ENCODE results near the gene PRPF19.

The PRPF19 gene

GRCh38 chr11:60906132-60906972 lies at the start of gene PRPF19:
TSS of gene PRPF19 (minus strand) at chr11:60906585. CDS start at chr11:60906382, 203 bp downstream.
- peak; percentile 98 for DNase-seq

GRCh38 chr11:60955571-60955970 lies 49.2 kb upstream of the PRPF19 start:
- DNase-seq: no peak

DNA sequence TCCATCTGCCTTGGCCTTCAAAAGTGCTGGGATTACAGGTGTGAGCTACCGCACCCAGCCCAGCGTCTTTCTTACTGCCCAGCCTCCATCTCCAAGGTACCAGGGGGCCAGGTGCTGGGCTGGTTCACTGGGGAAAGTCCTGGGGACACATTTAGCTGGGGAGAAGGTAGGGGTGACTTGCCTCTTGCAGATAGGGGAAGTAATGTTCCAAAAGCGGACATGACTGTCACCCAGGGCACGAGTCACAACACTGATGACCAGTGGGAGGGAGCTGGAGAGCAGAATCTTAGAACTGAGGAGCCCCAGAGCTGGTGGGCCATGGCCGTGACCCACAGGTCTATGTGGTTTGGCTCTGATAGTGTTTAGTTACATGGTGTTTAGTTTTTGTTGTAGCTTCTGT lies 48.0 kb upstream of the PRPF19 start:
- peak; percentile 50 for DNase-seq

- DNase-seq: no peak
Measured at GRCh38 chr11:60953781-60954180, 47.4 kb upstream of the PRPF19 start.

GRCh38 chr11:60952742-60953170 lies 46.4 kb upstream of the PRPF19 start:
- DNase-seq: no peak

- DNase-seq: peak; percentile 95
Measured at GRCh38 chr11:60951904-60952741, 45.7 kb upstream of the PRPF19 start, which contains the start of gene SLC15A3. TSS of gene SLC15A3 (minus strand) at chr11:60952176. CDS start at chr11:60951551, 625 bp downstream.

- no peak for DNase-seq
Measured at GRCh38 chr11:60951606-60951903, 45.2 kb upstream of the PRPF19 start.

DNA sequence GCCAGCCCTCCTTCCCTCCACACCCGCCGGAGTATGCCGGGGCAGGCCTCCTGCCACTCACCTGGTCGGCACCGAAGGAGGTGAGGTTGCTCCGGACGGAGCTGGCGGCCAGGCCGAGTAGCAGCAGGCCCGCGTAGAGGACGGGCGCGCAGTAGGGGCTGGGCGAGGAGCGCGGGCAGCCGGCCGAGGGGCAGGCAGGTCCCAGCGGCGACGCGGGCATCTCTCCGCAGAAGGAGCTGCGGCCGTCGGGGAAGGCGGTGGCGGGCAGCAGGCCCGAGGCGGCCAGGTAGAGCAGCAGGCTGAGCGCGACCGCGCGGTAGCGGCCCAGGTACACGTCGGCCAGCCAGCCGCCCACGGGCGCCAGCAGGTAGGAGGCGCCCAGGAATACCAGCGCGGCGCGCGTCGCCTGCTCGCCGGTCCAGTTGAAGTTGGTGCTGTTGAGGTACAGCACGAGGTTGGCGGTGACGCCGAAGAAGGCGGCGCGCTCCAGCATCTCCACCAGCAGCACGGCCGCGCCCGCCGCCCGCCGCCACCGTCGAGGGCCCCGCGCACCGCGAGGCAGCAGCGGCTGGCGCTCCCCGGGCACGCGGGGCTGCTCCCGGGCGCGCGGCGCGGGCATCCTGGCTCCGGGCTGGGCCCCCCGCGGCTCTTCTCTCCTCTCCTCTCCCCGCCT lies 44.7 kb upstream of the PRPF19 start:
- no peak for DNase-seq

- no peak for DNase-seq
Measured at GRCh38 chr11:60950024-60950423, 43.6 kb upstream of the PRPF19 start.

GRCh38 chr11:60948250-60948649 lies 41.9 kb upstream of the PRPF19 start:
- DNase-seq: no peak

GRCh38 chr11:60947700-60948099 lies 41.3 kb upstream of the PRPF19 start:
- DNase-seq: no peak

- no peak for DNase-seq
Measured at GRCh38 chr11:60946601-60947264, 40.3 kb upstream of the PRPF19 start.

DNA sequence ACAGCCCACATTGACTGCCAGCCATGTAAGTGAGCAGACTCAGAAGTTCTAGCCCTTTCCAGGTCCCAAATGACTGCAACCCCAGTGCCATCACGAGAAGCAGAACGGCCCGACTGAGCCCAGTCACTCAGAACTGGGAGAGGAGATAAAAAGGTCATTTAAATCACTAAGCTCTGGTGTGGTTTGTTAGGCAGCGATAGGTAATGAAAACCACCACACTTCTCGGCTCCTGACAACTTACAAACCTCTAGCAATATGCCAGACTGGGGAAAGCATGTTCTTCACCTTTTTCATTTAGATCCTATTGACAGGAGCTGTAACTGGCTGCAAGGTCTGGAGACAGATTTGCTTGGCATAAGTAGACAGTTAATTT lies 38.9 kb upstream of the PRPF19 start:
- no peak for DNase-seq

GRCh38 chr11:60944490-60945294 lies 38.3 kb upstream of the PRPF19 start:
- DNase-seq: peak; percentile 87

DNA sequence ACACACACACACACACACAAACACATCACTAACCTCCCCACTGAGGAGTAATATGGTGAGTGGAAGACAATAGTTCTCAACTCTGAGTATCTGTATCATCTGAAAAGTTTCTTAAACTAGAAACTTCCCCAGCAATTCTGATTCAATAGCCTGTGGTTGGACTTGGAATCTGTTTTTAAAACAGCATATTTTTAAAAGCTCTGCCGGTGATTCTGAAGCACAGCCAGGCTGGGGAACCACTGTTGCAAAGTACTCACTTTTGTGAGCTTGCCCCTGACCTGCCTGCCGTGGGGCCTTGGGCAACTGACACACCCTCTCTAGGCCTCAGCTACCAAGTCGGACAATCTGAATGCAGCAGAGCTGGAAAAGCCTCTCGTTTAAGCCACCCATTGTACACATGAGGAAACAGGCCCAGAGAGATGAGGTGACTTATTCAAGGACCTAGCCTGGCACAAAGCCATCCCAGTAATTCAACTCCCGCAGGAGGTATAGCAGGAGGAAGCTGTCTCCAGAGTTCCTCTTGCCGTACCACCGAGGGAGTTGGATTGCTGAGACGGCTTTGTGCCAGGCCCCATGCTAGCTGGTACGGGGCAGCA lies 36.7 kb upstream of the PRPF19 start:
- DNase-seq: no peak

GRCh38 chr11:60942219-60942618 lies 35.8 kb upstream of the PRPF19 start:
- no peak for DNase-seq

DNA sequence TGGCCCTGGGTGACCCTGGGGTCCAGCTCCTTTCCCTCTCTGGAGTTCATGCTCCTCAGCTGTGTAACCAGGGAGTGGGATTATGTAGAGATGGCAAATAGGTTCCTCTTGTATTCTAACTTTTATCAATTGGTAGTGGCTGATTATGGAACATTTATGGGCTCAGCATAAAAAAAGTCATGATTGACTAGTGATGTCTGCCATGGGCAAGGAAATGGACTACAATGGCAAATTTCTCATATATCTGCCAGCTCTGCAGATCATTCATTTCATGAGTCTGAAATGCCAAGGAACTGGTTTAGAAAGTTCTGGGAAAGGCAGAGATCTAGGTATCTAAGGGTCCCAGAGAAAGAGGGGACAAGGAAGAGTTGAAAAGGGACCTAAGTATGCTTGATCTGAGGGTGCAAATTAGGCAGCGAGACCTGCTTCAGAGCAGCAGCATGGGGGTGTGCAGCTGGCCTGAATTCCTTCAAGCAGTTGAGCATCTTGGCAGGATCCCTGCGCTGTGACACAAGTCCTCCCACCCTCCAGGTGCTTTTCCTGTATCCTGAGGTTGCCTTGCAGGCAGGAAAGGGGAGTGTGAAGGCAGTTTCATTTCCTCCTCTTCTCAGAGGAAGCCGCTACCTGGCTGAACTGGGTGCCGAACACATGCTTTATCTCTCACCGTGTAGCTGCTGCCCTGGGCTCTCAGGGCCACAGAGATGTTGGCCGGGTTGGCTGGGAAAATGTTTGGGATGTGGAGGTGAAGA lies 35.2 kb upstream of the PRPF19 start:
- DNase-seq: no peak

DNA sequence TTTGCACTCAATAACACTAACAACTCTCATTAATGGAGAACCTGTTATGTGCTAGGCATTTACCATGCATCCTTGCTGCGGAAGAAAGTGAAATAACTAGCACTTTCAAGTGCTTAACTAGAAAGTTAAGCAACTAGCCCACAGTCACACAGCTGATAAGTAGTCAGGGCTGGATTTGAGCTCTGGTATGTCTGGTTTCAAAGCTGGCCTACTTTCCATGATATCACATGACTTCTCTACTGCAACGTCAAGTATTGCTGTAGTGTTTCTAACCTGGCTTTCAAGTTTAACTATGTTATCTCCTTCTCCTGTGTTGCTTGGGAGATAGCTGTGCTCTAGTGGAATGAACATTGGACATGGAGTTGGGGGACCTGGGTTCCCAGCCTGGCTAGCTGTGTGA lies 33.5 kb upstream of the PRPF19 start:
- no peak for DNase-seq

DNA sequence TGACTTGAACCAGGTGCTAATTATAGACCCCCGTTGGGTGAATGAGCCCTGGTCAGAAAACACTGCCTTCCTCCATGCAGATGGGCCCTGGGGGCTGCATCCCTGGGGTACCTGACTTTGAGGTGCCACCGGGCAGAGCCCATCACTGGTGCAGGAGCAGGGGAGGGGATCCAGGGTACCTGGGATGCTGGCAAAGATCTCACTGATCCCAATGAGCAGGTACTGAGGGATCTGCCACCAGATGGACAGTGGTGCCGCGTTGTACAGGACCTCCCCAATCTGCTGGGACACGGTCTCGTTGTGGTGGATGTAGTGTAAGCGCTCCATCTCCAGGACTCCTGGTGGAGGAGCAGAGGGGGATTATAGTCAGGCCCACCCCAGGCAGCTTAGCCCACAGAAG lies 32.9 kb upstream of the PRPF19 start:
- DNase-seq: no peak

DNA sequence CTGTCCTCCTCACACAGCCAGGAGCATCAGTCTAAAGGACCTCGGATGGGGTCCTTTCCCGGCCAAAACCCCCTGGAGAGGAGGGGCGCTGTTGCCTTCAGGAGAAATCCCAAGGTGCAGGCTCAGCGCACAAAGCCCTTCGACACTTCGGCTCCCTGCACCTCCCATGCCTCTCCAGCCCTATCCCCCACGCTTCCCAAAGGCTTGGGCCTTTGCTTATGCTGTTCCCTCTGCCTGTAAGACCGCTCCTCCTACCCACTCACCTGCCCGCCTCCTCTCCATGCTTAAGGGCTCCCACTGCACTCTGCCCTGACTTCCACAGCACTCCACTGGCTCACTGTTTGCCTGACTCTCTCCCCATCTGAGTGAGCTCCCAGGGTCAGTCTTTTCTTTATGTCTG lies 32.1 kb upstream of the PRPF19 start:
- DNase-seq: no peak

- DNase-seq: no peak
Measured at GRCh38 chr11:60937811-60938210, 31.4 kb upstream of the PRPF19 start.
